ENCODE measurements around the gene CCNG1.

CCNG1 gene

DNA sequence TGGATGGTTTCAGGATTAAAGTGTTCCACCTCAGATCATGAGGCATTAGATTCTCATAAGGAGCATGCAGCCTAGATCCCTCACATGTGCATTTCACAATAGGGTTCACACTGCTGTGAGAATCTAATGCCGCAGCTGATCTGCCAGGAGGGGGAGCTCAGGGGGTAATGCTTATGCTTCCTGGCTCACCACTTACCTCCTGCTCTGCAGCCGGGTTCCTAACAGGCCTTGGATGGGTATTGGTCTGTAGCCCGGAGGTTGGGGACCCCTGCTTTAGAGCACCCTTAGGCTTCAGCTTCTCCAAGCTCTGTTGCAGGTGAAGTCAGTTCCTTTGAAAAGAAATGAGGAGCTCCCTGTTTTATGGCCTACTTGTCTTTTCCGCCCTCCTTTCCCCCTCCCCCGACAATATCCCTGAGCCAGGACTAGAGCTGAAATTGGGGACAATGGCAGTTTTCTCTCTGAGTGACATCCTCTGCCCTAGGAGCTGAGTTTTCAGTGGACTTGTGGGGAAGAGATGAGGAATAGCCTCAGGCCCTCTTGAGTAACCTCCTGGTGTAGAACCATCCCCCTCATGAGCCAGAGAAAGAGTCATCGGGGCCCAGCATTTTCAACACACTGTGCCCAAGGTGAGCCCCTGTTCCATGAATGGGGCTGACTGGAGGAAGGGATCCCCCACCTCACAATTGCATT is 51.8 kb downstream of the CCNG1 start:
- no peak for DNase-seq (ENCODE audit: low read depth in 2 of 2)

DNA sequence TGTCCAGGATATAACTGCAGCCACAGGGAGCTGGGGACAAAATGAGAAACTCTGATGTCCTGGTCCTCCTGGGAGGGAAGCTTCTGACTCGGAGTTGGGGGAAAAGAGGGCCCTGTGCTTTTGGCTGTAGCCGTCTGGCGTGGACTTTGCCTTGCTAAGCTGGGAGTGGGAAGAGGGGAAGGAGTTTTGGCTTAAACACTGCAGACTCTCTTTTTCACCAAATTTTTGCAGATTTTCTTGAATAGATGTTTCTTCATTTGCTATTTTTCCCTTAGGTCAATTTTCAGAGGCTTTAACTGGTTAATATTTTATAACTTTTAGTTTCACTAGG is 52.3 kb downstream of the CCNG1 start:
- no peak for DNase-seq (ENCODE audit: low read depth in 2 of 2)
